Measurements from ENCODE around the gene ULBP2. TPM values are rescaled to one million over a fixed set of nuclear protein-coding genes. Genes with fewer than 3 reads are reported as not detected.
"Not testable (repeated sequence)": the region's sequence is repeated elsewhere in the genome, so short reads cannot be mapped to it uniquely, and the experiment has no call there.

Gene ULBP2
- total and polyA plus RNA-seq, 8 donors, result 2.2 to 3.6 (median 2.5) TPM

GRCh38 chr6:149939909-149940671 lies 1.7 kb upstream of the ULBP2 start:
- no peak for ATAC-seq
- no peak for DNase-seq
- Histone ChIP-seq H3K4me3 (no peak overlapping the region), H3K36me3 (no peaks in the 10 kb centered on the region), H3K27ac (no peak overlapping the region), H3K9me3 (no peaks in the 10 kb centered on the region), H3K27me3 (peaks cover 60 to 83% of the 10 kb centered on the region in 2 donors), H3K4me1 (peaks cover 12 to 28% of the 10 kb centered on the region in 2 donors)
- intact Hi-C loops (cut with DNase I), result loop anchor here in 1 of 2 donors (5.0 kb wide), 1 partner anchor 67 kb away; no protein-coding TSS in a partner anchor
- TF ChIP-seq CTCF (IDR thresholded peaks at IDR 0.05), result no peak

GRCh38 chr6:149940672-149940982 lies 1.2 kb upstream of the ULBP2 start:
- intact Hi-C loops (cut with DNase I), result no loop called here
- Histone ChIP-seq H3K4me3 (no peak overlapping the region), H3K4me1 (peaks cover 12 to 28% of the 10 kb centered on the region in 2 donors), H3K36me3 (no peaks in the 10 kb centered on the region), H3K27me3 (peaks cover 55 to 77% of the 10 kb centered on the region in 2 donors), H3K9me3 (no peaks in the 10 kb centered on the region), H3K27ac (no peak overlapping the region)
- DNase-seq (no peak), ATAC-seq (no peak)
- TF ChIP-seq CTCF (IDR thresholded peaks at IDR 0.05), result no peak

GRCh38 chr6:149942461-149942829 lies 631 bp downstream of the ULBP2 start:
- DNase-seq, result no peak
- H3K27ac ChIP-seq, result peak overlapping the region in 1 of 2 donors; percentile 57

GRCh38 chr6:149943321-149943720 lies 1.5 kb downstream of the ULBP2 start:
- intact Hi-C loops (cut with DNase I); H3K36me3 ChIP-seq; H3K9me3 ChIP-seq; DNase-seq; H3K27ac ChIP-seq; H3K4me3 ChIP-seq; ATAC-seq: not testable (repeated sequence)
- Histone ChIP-seq H3K4me1 (peaks cover 11 to 25% of the 10 kb centered on the region in 2 donors), H3K27me3 (peaks cover 32 to 55% of the 10 kb centered on the region in 2 donors)

More at GRCh38 chr6:149942461-149942829, 631 bp downstream of the ULBP2 start:
- no peak for ATAC-seq
- Histone ChIP-seq H3K36me3 (no peaks in the 10 kb centered on the region), H3K4me3 (peak overlapping the region; percentile 47 to 58), H3K4me1 (peaks cover 12 to 28% of the 10 kb centered on the region in 2 donors), H3K27me3 (peaks cover 37 to 59% of the 10 kb centered on the region in 2 donors), H3K9me3 (no peaks in the 10 kb centered on the region)
- intact Hi-C loops (cut with DNase I), result no loop called here
- no peak for TF ChIP-seq CTCF (IDR thresholded peaks at IDR 0.05)

GRCh38 chr6:149945276-149945675 lies 3.5 kb downstream of the ULBP2 start:
- H3K27ac ChIP-seq; intact Hi-C loops (cut with DNase I); H3K4me3 ChIP-seq; ATAC-seq; H3K36me3 ChIP-seq; DNase-seq; H3K9me3 ChIP-seq: not testable (repeated sequence)
- Histone ChIP-seq H3K27me3 (peaks cover 20 to 55% of the 10 kb centered on the region in 2 donors), H3K4me1 (peaks cover 3 to 15% of the 10 kb centered on the region in 2 donors)

GRCh38 chr6:149946631-149947030 lies 4.8 kb downstream of the ULBP2 start:
- H3K4me1 ChIP-seq; H3K36me3 ChIP-seq; H3K9me3 ChIP-seq; intact Hi-C loops (cut with DNase I); DNase-seq; ATAC-seq; H3K4me3 ChIP-seq; H3K27ac ChIP-seq: not testable (repeated sequence)
- peaks cover 8 to 55% of the 10 kb centered on the region in 2 donors for H3K27me3 ChIP-seq

- H3K9me3 ChIP-seq; H3K27ac ChIP-seq; H3K36me3 ChIP-seq; ATAC-seq; DNase-seq; intact Hi-C loops (cut with DNase I); H3K4me1 ChIP-seq; H3K4me3 ChIP-seq: not testable (repeated sequence)
- peaks cover 14 to 55% of the 10 kb centered on the region in 2 donors for H3K27me3 ChIP-seq
These were observed 5.7 kb downstream of the ULBP2 start for GRCh38 chr6:149947533-149947932.
